ENCODE measurements around the gene COX5A.

GRCh38 chr15:74913041-74913440 lies 24.8 kb downstream of the COX5A start:
- TF ChIP-seq CTCF (IDR thresholded peaks at IDR 0.05) (no peak), EP300 (IDR thresholded peaks at IDR 0.05) (no peak), POLR2A (IDR thresholded peaks at IDR 0.05) (no peak)
